Measurements from ENCODE around the gene ACKR3.

Gene ACKR3

GRCh38 chr2:236550290-236550689 lies 19.3 kb upstream of the ACKR3 start:
- ATAC-seq, result peak in 1 of 2 donors; percentile 18

DNA sequence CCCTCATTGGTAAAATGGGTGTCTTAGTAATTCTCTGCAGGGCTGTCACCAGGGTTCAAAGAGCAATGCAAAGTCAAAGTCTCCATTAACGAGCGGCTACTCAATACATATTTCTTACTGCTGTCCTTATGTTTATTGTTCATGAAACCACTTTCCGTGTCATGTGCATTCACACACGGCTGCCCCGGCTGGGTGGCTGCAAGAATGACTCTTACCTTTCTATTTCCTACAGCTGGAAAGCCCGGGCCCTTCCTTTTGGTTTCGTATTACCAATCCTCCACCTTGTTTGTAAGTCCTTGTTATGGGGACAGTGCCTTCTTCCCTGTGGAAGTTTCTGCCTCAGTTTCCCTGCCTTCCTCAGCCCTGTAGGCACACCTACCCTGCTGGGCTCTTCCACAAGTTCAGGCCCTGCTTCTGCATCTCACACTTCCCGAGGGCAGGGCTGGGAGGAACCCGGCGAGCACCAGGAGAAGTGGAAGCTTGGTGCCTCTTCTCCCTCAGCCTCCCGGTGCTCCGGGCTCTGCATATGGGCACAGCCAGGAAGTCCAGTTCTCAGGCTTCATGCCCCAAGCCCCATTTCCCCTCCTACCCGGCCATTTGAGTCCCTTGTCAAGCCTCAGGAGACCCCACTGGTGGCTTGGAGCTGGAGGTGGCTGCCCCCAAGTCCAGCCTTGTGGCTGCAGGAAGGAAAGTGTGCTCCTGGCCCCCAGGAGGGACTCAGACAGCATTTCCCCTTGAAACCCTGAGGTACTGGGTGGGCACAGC lies 18.7 kb upstream of the ACKR3 start:
- ATAC-seq, result peak; percentile 34 to 36

GRCh38 chr2:236551471-236552211 lies 18.0 kb upstream of the ACKR3 start:
- peak; percentile 3 to 10 for ATAC-seq

- ATAC-seq, result peak; percentile 11 to 28
Measured at GRCh38 chr2:236552212-236552542, 17.4 kb upstream of the ACKR3 start.

GRCh38 chr2:236552581-236553363 lies 16.9 kb upstream of the ACKR3 start:
- ATAC-seq, result no peak

DNA sequence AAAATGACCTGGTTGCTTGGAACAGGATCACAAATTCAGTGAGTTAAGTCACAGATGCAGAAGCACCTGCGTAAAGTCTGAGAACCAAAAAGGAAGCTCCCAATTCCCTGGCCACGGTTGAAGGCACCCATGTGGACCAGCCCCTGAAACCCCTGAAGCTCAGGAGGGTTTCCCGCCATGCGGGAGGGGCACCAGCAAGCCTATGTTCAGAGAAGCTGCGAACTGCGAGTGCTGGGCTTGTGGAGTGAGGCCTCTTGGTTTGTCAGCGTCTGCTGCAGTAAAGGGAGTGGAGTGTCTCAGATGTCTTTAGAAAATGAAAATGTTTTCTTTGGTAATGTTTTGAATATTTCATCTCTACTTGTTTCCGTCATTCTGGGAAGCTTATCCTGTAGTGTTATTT lies 16.1 kb upstream of the ACKR3 start:
- no peak for ATAC-seq

DNA sequence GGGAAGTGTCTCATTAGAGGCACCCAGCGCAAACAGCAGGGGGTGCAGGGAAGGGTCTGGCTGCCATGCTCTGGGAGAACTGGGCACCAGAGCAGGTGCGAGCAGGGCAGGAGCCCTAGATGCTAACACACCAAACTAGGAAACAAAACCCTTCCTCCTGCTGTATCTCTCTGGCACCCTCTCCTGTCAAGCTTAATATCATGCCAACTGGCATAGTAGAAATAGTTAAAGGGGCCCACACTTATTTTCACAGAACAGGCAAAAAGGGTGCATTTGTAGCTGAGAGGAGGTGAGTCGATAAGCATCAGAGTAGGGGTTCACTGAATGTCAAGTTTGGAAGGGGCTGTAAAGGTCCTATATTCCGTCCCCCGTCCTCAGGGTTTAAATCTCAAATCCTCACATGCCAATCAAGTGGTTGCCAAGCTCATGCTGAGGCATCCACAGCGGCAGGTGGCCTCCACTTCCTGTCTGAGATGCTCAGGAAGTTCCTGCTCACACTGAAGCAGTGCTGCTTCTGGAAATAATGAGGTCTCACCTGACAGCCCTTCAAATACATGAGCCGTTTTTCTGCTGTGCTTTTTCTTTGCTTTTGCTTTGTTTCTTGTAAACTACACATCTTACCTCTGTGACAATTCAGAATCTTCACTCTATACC lies 14.9 kb upstream of the ACKR3 start:
- peak in 1 of 2 donors; percentile 21 for ATAC-seq

DNA sequence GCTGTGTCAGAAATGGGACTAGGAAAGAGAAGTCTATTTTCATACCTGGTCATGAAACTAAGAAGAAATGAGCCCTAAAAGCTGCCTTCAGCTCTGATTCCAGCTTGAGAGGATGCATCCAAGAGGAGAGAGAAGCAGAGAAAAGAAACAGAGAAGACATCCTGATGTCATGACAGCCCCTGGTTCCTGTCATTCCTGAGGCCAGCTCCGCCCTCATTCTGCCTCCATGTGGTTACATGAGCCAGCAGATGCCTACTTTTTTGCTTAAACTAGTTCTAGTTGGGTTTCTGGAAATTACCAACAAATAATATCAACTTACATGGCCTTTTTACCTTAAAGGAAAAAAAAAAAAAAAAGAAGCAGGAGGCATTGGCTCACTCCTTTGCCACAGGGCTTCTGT lies 14.1 kb upstream of the ACKR3 start:
- ATAC-seq, result no peak

DNA sequence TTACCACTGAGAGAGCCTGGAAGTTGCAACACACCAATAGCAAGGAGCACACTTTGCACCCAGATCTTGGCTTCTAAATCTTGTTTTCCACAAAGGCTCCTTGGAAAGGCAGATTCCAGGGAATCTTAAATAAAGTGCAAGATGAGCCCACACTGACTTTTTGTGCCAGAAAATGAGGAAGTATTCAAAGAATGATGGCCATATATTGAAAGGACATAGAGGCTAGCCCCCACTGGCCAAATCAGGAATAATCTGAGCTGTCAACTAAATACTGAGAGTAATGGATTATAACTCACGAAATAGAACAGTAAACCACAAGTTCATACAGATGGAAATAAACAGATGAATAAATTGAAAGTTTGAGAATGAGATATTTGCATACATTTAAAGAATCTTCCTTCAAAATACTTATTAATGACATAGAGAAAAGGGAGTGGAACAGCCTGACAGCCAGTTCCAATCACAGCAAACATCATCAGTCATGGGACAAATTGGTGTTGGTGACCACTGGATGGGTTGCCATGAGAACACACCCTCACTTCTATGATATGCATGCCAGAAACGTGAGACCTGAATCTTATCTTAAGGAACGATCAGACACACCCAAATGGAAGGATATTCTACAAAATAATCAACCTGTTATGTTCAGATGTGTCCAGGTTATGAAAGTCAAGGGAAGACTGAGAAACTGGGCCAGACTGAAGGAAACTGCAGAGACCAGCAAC lies 12.2 kb upstream of the ACKR3 start:
- no peak for ATAC-seq

DNA sequence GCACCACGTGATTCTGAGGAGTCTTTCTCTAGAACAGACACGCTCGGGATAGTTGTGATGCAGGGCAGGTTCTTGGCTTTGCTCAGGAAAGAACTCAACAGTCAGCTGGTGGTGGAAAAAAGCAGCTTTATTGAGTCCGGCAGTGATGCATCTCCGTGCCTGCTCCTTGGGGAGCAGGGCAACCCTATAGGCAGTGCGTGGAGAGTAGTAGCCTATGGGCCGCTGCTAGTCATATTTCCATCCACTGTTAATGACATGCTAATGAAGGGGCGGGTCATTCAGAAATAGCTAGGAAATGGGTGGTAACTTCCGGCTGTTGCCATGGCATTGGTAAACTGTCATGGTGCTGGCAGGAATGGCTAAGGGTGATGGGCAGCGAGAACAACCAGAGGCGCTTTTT lies 11.6 kb upstream of the ACKR3 start:
- ATAC-seq, result no peak

DNA sequence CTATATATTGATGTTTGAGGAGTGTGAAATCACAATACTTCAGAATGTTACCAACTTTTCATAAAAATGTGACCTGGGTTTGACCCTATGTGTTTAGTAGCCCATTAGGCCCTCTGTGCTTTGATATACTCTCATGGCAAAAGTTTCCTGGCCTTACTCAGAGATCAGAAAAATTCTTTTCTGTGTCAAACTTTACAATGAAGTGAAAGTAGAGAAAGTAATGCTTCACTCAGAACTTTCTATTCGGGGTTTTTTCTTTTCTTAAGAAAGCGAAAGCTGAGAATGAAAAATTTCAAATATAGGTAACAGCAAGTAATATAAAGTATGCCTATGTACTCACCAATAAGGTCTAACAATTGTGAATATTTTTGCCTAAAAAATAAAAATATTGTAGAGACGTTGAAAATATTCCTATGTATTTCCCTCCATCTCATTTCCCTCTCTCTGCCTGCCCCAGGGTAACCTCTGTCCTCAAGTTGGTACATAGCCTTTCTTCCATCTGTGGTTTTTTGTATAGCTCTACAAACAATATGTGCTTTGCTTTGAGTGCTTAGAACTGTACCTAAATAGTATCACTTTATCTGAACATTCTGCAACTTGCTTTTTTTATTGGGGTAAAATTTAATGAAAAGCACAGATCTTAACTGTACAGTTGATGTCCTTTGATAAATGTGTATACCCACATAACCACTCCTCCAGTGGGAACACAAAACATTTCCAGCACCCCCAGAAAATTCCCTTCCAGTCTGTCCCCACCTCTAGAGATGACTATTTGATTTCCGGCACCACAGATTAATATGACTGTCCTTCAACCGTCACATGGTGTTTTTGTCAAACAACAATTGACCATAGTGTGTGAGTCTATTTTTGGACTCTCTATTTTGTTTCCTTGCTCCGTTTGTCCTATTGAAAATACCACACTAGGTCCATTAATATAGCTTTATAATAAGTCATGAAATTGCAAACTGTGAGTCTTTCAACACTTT lies 10.3 kb upstream of the ACKR3 start:
- peak; percentile 49 to 69 for ATAC-seq

DNA sequence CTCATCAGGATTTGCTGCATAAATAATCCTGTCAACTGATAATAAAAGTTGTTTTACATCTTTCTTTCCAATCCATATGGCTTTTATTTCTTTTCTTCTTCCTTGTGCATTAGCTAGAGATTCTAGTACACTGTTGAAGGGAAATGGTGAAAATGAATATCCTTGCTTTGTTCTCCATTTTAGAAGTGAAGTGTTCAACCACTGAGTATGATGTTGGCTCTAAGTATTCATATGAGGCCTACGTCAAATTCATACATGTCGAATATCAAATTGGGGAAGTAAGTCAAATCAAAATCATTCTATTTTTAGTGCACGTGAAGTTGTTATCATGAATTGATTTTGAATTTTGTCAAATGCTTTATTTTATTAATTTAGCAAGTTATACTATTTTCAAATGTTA lies 7.8 kb upstream of the ACKR3 start:
- no peak for ATAC-seq

- ATAC-seq, result no peak
Measured at GRCh38 chr2:236562434-236562833, 7.2 kb upstream of the ACKR3 start.

DNA sequence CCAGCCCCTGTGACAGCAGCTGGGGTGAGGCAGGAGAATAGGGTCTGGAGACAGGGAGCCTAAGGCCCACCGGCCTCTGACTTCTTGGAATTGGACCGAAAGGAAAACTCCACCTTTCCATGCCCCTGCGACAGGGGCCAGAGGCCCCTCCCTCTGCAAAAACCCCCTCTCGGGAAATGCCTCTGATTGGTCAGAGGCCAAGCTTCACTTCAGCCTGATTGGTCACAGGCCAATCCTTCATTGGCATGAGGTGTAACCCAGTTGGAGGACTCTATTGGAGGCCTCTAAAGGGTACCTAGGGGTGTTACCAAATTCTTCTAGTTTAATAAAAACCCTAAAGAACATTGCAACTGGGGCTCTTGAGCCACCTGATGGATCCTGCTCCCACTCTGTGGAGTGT lies 5.7 kb upstream of the ACKR3 start:
- ATAC-seq, result no peak

DNA sequence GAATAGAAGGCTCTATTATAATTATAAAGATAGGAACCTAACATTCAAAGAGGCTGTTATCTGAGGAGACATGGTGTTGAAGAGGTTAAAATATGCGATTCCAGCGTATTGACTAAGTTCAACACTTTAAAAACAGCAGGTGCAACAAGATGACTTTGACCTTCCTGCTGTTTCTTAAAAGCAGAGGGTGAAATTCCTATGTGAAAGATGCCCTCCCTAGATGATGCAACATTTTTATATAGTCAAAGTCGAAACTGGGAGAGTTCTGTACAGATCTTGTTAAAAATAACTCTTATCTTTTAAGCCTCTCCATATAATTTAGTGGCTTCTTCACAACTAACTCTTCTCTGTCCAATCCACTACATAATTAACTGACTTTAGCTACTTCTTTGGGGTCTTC lies 4.4 kb upstream of the ACKR3 start:
- no peak for ATAC-seq

- no peak for ATAC-seq
Measured at GRCh38 chr2:236565879-236566402, 3.7 kb upstream of the ACKR3 start.

DNA sequence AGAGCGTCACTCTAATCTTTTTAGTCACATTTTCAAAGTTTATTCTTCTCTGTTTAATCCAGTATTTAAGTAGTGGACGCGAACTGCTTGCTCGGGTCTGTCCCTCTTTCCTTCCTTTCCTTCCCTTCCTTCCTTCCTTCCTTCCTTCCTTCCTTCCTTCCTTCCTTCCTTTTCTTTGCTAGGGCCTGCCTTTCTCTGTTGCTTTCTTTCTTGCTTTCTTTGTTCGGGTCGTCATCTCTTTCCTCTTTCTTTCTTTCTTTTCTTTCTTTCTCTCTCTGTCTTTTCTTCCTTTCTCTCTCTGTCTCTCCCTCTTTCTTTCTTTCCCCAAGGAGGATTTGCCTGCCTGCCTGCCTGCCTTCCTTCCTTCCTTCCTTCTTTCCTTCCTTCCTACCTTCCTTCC lies 3.0 kb upstream of the ACKR3 start:
- ATAC-seq, result no peak

DNA sequence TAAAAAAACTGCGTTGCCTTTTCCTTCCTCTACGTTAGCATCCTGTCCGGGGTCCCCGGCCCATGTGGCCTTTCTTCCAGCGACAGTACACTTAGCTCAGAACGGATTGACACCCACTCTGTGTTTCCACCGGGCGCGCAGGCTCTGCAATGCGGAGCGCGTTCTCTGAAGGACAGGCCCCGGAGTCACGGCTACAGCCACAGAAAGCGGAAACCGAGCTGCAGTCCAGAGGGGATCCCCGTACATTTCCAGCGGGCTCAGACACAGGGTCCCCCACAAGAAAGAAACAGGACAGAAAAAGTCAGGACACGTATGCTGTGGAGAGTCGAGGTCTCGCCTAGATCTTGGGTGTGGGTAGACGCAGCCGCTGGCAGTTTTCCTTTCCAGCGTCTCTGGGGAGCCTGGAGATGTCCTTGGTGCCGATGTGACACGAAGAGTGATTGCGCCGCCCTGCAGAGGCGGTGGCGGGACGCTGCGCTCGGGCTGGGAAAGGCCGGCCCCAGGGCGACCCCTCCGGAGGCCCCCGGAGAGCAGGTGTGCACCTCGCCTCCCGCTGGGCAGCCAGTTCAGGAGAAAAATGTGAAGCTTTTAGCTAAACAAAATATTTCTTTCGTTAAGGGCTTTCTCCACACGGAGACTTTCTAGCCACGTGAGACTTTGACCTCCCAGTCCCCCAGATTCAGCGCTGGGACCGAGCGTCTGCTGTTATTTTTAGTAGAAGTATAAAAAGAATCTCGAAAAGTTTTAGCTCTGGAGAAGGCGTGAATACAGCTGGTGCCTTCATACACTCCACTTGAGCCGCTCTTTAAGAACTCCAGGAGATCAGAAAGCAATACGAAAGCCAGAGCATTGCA lies 1.3 kb upstream of the ACKR3 start:
- peak; percentile 32 to 34 for ATAC-seq

- no peak for ATAC-seq
Measured at GRCh38 chr2:236568922-236569572, 578 bp upstream of the ACKR3 start.

Data from activated CD4-positive, CD25-positive, alpha-beta regulatory T cell treated with anti-CD3 and anti-CD28 coated beads, Interleukin-2, amount 50 U/mL, for 24 hours (primary cell).